Measurements from ENCODE around the gene RASD2. TPM values are rescaled to one million over a fixed set of nuclear protein-coding genes. Genes with fewer than 3 reads are reported as not detected.

Gene RASD2
- total RNA-seq, 6 experiments from 2014 or later, result not detected

GRCh38 chr22:35600476-35600875, 59.8 kb downstream of the RASD2 start:
- Mint-ChIP-seq H3K36me3 (ENCODE audit: low read depth) (no peaks in the 10 kb centered on the region), H3K27ac (no peak overlapping the region), H3K27me3 (ENCODE audit: insufficient read depth) (peaks cover 9% of the 10 kb centered on the region), H3K4me1 (ENCODE audit: low read depth) (peaks cover 12% of the 10 kb centered on the region; the same call in 1 of the 2 replicates), H3K4me3 (no peak overlapping the region), H3K9me3 (no peaks in the 10 kb centered on the region)
- TF ChIP-seq CTCF (IDR thresholded peaks at IDR 0.05), result no peak
- no peak for DNase-seq

GRCh38 chr22:35601013-35601580, 60.5 kb downstream of the RASD2 start:
- no peak overlapping the region for H3K4me3 Mint-ChIP-seq
- TF ChIP-seq CTCF (IDR thresholded peaks at IDR 0.05), result no peak
- peaks cover 12% of the 10 kb centered on the region; the same call in 1 of the 2 replicates for H3K4me1 Mint-ChIP-seq (ENCODE audit: low read depth)
- H3K9me3 Mint-ChIP-seq, result no peaks in the 10 kb centered on the region
- peaks cover 11% of the 10 kb centered on the region for H3K27me3 Mint-ChIP-seq (ENCODE audit: insufficient read depth)
- no peaks in the 10 kb centered on the region for H3K36me3 Mint-ChIP-seq (ENCODE audit: low read depth)
- H3K27ac Mint-ChIP-seq, result no peak overlapping the region
- DNase-seq, result no peak

- Mint-ChIP-seq H3K4me1 (ENCODE audit: low read depth) (peaks cover 12% of the 10 kb centered on the region; the same call in 1 of the 2 replicates), H3K27ac (no peak overlapping the region), H3K27me3 (ENCODE audit: insufficient read depth) (peaks cover 17% of the 10 kb centered on the region), H3K36me3 (ENCODE audit: low read depth) (no peaks in the 10 kb centered on the region), H3K4me3 (no peak overlapping the region), H3K9me3 (no peaks in the 10 kb centered on the region)
- DNase-seq, result peak; percentile 73
- TF ChIP-seq CTCF (IDR thresholded peaks at IDR 0.05), result no peak
These were observed 61.3 kb downstream of the RASD2 start for GRCh38 chr22:35601743-35602615.

Other genes with a start within 250 kb of the RASD2 start
- 10 to 100 TPM; 34.2 to 47.2 (median 44.6) TPM for gene TOM1, start 240.9 kb upstream of the RASD2 start, total RNA-seq (2021; fragmentation: NEBNext Ultra II Directional; extraction: Animal tissue kit (Norgen Biotek cat#: 25700))
- gene HMOX1, start 159.7 kb upstream of the RASD2 start, total RNA-seq (2021; fragmentation: NEBNext Ultra II Directional; extraction: Animal tissue kit (Norgen Biotek cat#: 25700)), result 100 to 1,000 TPM in 1 of 6 experiments, 10 to 100 TPM in 5; 51.2 to 117 (median 56.2) TPM
- gene MCM5, start 140.7 kb upstream of the RASD2 start, total RNA-seq (2021; fragmentation: NEBNext Ultra II Directional; extraction: Animal tissue kit (Norgen Biotek cat#: 25700)), result 10 to 100 TPM; 41.1 to 96.3 (median 79.9) TPM
- gene MB, start 76.5 kb downstream of the RASD2 start, total RNA-seq (2021; fragmentation: NEBNext Ultra II Directional; extraction: Animal tissue kit (Norgen Biotek cat#: 25700)), result not detected
- gene APOL6, start 107.6 kb downstream of the RASD2 start, total RNA-seq (2021; fragmentation: NEBNext Ultra II Directional; extraction: Animal tissue kit (Norgen Biotek cat#: 25700)), result 1 to 10 TPM; 1.4 to 3.6 (median 3.4) TPM
- gene APOL5, start 177.0 kb downstream of the RASD2 start, total RNA-seq (2021; fragmentation: NEBNext Ultra II Directional; extraction: Animal tissue kit (Norgen Biotek cat#: 25700)), result not detected